Measurements from ENCODE around the gene PRSS56.

PRSS56 gene

DNA sequence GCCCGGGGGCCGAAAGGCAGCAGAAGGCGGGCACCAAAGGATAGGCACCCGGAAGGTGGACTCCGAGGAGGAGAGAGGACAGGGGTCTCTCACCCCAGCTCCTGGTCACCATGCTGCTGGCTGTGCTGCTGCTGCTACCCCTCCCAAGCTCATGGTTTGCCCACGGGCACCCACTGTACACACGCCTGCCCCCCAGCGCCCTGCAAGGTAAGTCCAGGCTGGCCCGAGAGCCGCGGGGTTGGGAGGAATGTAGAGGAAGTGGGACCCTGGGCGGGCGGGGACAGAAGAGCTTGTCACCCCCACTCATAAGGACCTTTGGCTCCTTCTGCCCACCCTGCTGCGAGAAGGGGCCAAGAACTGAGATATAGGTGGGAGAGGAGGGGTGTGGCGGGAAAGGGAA is 301 bp downstream of the PRSS56 start:
- no peak for TF ChIP-seq ZFX (IDR thresholded peaks at IDR 0.05; ENCODE audit: borderline replicate concordance)
- TF ChIP-seq, protein P1, sequence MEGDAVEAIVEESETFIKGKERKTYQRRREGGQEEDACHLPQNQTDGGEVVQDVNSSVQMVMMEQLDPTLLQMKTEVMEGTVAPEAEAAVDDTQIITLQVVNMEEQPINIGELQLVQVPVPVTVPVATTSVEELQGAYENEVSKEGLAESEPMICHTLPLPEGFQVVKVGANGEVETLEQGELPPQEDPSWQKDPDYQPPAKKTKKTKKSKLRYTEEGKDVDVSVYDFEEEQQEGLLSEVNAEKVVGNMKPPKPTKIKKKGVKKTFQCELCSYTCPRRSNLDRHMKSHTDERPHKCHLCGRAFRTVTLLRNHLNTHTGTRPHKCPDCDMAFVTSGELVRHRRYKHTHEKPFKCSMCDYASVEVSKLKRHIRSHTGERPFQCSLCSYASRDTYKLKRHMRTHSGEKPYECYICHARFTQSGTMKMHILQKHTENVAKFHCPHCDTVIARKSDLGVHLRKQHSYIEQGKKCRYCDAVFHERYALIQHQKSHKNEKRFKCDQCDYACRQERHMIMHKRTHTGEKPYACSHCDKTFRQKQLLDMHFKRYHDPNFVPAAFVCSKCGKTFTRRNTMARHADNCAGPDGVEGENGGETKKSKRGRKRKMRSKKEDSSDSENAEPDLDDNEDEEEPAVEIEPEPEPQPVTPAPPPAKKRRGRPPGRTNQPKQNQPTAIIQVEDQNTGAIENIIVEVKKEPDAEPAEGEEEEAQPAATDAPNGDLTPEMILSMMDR (IDR thresholded peaks at IDR 0.05) = no peak

DNA sequence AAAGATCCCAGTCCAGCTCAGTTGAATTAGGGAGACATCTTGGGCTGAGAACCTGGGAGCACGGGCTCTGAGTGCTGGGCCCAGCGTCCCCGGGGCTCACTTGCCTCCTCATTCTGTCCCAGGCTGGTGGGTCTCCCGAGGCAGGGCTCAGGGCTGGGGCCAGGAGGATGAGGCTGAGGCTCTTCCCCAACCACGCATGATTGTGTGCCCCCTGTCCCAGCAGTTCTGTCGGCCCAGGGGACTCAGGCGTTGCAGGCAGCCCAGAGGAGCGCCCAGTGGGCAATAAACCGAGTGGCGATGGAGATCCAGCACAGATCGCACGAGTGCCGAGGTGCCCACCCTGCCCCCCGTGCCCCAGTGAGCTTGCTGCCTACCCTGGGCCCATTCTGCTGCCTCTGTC is 910 bp downstream of the PRSS56 start:
- no peak overlapping the region for H3K27ac ChIP-seq
- TF ChIP-seq ZFX (IDR thresholded peaks at IDR 0.05; ENCODE audit: borderline replicate concordance) = no peak
- TF ChIP-seq, protein P1 (IDR thresholded peaks at IDR 0.05) = no peak

More for the DNA sequence above, 301 bp downstream of the PRSS56 start:
- no peak overlapping the region for H3K27ac ChIP-seq

DNA sequence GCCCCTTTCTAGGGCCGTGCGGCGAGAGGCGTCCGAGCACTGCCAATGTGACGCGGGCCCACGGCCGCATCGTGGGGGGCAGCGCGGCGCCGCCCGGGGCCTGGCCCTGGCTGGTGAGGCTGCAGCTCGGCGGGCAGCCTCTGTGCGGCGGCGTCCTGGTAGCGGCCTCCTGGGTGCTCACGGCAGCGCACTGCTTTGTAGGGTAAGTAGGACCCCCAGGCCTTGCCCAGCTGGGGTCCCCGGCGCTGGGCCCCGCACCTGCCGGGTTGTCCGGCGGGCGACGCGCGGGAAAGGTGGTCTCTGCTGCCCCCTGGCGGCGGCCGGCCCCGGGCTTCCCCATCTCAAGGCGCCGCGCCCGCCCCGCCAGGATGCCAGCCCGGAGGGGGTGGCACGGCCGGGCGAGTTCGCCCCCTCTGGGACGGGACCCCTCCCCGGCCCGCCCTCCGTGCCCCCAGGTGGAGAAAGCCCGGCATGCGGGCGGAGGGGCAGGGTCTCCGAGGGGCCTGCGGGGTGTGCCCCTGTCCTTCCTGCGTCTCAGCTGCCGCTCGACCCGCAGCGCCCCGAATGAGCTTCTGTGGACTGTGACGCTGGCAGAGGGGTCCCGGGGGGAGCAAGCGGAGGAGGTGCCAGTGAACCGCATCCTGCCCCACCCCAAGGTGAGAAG is 1.9 kb downstream of the PRSS56 start:
- TF ChIP-seq, protein P1 (IDR thresholded peaks at IDR 0.05) = peak; percentile 92
- TF ChIP-seq ZFX (IDR thresholded peaks at IDR 0.05; ENCODE audit: borderline replicate concordance) = no peak

DNA sequence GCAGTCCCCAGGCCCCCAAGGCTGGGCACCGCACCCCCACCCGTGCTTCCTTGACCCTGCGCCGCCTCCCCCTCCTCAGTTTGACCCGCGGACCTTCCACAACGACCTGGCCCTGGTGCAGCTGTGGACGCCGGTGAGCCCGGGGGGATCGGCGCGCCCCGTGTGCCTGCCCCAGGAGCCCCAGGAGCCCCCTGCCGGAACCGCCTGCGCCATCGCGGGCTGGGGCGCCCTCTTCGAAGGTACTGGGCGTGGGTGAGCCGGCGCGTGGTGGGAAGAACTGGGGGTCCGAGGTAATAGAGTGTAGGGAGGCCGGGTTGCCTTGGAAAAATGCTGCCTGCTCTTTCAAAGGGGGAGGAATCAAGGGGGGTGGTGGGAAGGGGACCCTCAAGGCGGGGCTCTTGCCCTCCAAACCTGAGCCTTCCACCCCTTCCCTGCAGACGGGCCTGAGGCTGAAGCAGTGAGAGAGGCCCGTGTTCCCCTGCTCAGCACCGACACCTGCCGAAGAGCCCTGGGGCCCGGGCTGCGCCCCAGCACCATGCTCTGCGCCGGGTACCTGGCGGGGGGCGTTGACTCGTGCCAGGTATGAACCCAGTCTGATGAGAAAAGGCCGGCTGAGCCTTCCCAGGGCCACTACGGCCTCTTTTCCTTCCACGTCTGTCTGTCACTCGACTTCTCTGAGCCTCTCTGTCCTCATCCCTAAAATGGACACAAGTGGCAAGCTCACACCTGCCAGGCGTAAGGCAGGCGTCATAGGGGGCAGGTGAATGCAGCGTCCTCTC is 2.6 kb downstream of the PRSS56 start:
- TF ChIP-seq ZFX (IDR thresholded peaks at IDR 0.05; ENCODE audit: borderline replicate concordance) = no peak
- TF ChIP-seq, protein P1 (IDR thresholded peaks at IDR 0.05) = no peak
- no peak overlapping the region for H3K27ac ChIP-seq

More for the DNA sequence above, 1.9 kb downstream of the PRSS56 start:
- H3K27ac ChIP-seq = no peak overlapping the region

DNA sequence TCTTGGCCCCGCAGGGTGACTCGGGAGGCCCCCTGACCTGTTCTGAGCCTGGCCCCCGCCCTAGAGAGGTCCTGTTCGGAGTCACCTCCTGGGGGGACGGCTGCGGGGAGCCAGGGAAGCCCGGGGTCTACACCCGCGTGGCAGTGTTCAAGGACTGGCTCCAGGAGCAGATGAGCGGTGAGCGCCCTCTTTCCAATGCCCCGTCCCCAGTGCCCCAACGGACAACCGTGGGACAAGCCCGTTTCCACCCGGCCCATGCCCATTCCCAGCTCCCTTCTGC is 3.2 kb downstream of the PRSS56 start:
- H3K27ac ChIP-seq = no peak overlapping the region

DNA sequence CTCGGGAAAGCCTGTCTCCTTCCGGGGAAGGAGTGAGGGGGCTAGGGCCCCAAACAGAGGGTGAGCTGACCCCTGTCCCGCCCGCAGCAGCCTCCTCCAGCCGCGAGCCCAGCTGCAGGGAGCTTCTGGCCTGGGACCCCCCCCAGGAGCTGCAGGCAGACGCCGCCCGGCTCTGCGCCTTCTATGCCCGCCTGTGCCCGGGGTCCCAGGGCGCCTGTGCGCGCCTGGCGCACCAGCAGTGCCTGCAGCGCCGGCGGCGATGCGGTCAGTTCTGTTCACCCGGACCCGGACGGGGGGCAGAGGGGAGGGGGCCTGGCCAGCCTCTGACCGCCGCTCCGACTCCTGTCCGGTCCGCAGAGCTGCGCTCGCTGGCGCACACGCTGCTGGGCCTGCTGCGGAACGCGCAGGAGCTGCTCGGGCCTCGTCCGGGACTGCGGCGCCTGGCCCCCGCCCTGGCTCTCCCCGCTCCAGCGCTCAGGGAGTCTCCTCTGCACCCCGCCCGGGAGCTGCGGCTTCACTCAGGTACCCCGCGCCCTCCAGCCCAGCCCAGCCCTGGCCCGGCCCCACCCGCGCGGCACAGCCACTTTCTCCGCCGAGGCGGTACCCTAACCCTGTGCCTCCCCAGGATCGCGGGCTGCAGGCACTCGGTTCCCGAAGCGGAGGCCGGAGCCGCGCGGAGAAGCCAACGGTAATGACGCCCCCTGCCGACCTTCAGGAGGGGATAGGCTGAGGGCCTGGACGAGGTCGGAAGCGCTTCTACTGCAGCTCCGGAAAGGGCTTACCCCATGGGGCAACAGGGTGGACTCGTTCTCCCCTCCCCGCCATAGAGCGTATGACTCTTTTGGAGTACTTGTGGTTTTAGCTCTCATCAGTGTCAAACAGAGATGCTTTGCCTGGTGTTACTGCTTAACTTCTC is 3.8 kb downstream of the PRSS56 start:
- H3K27ac ChIP-seq = no peak overlapping the region
- TF ChIP-seq ZFX (IDR thresholded peaks at IDR 0.05; ENCODE audit: borderline replicate concordance) = no peak
- TF ChIP-seq, protein P1 (IDR thresholded peaks at IDR 0.05) = peak; percentile 67

More for the DNA sequence above, 3.2 kb downstream of the PRSS56 start:
- TF ChIP-seq, protein P1 (IDR thresholded peaks at IDR 0.05) = no peak
- TF ChIP-seq ZFX (IDR thresholded peaks at IDR 0.05; ENCODE audit: borderline replicate concordance) = no peak
